NCI-H82 treated with DMSO at 0.1 percent for 48 hours (cell line): ENCODE results near the gene ICE2.

Experiments
- DNase-seq: peaks from one replicate; lab custom pipeline; 2025; ENCODE audit not compliant: unreplicated experiment; lab: John Stamatoyannopoulos, UW

The ICE2 gene

DNA sequence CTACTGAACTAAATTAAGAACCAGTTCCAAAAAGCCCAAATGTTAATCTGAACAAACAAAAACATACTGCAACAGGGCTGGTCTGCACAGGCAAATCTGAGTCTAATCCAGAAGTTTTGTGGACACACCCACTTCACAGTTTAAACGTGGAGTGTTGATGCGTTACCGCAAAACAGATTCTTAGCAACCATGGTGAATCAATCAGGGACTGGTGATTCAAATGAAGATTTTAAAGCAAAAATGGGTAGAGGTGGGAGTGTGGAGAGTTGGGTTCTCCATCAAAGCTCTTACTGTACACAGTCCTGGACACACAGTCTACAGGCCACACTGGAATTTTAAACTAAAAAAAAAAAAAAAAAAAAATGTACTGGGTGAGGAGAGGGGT lies 86.3 kb downstream of the ICE2 start:
- DNase-seq: no peak

DNA sequence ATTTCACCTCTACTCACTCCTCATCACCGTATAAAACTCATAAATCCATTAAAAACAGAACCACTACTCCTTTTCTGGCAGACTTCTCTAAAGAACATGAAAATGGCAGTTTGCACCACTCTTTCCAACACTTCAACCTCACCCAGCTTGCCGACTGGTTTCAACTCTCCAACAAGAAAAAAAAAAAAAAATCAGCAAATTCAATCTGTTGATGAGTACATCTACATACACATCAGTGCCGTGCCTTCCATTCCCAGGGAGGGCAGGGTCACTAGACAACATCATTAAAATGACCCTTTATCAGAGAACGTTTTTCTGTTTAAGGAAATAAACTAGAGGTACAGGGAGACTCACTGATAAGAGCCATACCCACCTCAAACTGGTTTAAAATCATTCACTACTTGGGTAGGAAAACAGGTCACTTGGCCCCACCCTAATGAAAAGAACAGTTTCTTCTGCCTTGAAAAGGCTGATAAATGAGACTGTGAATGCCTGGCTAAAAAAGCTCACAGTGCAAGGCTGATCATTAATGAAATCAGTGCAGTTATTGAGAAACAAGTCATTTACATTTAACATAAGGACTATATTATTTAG lies 87.1 kb downstream of the ICE2 start:
- no peak for DNase-seq

DNA sequence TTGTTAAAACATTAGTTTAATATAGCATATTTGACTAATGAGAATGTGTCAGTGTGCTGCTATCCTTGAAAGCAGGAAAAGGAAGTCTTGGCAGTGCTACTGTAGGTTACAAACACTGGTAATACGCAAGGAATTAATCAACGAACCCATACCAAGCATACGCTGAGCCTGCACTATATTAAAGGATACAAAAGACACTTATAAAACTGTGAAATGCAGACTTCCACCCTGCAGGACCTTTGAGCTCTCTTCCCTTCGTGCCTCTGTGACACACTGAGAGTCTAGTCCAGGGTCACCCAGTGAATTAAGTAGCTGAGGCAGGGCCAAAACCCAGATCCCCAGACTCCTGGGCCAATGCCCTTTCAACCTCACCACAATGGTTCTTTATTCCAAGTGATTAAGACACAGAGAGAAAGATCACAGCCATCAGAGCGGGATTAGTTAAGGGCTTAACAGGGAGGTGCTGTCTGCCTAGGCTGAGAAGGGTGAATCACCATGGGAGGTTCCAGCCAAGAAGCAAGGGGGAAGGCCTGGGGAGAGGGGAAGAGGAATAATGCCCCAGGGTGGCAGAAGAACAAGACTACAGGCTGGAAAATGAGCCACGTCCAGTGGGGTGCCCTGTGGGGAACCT lies 88.0 kb downstream of the ICE2 start:
- DNase-seq: peak; percentile 92

DNA sequence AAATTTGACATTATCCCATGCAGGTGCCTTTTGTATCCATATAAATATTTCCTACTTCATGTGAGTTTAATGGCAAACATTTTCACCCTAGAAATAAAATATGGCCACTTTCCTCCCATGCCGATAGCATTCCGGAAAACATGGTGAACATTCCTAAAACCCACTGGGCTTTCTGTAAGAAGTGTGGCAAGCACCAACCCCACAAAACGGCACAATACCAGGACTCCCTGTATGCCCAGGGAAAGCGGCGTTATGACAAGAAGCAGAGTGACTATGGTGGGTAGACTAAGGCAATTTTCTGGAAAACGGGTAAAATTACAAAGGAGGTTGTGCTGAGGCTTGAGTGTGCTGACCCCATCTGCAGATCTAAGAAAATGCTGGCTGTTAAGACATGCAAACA lies 88.7 kb downstream of the ICE2 start:
- no peak for DNase-seq

GRCh38 chr15:60389261-60390077 lies 89.5 kb downstream of the ICE2 start:
- no peak for DNase-seq

DNA sequence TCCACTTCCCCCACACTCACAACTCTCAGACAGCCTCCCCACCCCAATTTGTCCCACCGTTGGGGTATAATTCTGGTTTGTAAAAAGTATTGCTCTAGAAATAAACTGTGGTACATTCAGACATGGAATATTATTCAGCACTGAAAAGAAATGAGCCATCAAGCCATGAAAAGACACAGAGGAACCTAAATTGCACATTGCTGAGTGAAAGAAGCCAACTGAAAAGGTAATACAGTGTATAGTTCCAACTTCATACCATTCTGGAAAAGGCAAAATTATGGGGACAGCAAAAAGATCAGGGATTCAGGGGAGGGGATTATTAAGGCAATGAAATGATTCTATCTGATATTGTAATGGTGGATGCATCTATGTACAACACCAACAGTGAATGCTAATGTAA lies 91.6 kb downstream of the ICE2 start:
- no peak for DNase-seq

- DNase-seq: no peak
Observed at GRCh38 chr15:60386615-60387014, 92.3 kb downstream of the ICE2 start.

GRCh38 chr15:60385620-60386552 lies 93.1 kb downstream of the ICE2 start:
- no peak for DNase-seq

DNA sequence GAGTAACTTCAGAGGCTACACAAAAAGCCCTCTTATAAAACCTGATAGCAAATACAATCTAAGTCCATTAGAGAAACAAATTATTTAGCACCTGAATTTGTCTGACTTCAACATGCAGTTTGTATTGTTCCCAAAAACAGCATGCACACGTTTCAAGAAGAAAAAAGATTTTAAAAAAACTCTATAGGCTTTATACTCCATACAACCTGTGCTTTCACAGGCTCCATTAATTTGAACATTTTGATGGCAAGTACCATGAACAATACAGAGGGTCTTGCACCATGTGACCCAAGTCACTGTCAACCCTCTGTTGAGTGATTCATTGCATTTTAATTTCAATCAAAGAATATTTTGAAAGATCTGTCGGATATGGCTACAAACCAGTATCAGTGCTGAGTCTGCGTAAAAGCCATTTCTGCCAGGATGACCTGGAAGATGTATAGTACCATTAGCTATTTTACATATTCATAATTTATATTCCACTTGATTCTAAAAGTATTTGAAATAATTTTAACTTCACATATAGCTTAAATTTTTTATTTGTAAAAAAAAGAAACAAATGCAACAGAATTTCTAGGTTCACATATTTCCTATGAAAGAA lies 94.3 kb downstream of the ICE2 start:
- DNase-seq: no peak

DNA sequence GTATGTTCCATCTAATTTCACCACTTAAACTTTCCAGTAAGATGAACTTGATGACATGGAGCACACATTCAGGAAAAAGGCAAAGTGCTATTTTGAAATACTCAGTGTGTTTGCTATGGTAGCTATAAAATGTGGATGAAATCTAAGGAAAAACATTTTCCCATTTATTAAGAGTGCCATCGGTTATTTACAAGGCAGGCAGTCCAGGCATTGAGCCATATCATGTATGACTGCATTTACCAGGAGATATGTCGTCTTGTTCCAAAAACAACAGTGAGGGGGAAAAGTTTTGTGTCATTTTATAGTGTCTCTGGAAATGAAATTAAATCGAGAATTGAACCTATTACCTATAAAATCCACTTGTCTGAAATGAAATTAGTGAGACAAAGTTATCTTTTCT lies 94.9 kb downstream of the ICE2 start:
- DNase-seq: no peak

DNA sequence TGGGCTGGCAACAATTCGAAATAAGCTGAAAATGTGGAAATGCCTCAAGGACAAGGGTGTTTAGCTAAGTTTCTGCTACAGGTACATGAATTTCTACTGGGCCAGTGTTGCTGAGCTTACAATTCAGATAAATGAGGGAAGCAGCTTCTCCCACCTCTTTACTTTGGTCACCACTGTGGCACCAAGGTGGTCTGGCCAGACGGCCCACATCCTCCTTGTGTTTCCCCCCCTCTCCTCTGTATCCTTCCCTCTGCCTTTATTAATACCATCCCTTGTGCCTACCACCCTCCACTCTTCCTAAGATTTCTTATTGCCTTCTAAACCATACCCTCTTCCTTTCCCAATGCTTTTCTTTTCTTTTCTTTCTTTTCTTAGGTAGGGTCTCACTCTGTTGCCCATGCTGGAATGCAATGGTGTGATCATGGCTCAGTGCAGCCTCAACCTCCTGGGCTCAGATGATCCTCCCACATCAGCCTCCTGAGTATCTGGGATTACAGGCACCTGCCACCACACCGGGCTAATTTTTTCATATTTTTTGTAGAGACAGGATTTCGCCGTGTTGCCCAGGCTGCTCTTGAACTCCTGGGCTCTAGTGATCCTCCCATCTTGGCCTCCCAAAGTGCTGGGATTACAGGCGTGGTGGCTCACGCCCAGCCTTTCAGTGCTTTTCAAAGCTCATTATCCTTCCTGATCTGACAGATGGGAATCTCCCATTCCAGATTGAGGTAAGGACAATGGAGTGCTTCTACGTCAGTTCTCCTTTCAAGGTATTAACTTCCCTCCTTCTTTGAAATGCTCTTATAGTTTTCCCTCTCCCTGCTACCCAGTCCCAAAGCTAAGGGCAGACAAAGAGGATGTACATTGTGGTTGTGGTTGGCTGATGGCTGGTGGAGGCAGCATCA lies 95.9 kb downstream of the ICE2 start:
- DNase-seq: peak; percentile 69

GRCh38 chr15:60381148-60381788 lies 97.7 kb downstream of the ICE2 start:
- no peak for DNase-seq

DNA sequence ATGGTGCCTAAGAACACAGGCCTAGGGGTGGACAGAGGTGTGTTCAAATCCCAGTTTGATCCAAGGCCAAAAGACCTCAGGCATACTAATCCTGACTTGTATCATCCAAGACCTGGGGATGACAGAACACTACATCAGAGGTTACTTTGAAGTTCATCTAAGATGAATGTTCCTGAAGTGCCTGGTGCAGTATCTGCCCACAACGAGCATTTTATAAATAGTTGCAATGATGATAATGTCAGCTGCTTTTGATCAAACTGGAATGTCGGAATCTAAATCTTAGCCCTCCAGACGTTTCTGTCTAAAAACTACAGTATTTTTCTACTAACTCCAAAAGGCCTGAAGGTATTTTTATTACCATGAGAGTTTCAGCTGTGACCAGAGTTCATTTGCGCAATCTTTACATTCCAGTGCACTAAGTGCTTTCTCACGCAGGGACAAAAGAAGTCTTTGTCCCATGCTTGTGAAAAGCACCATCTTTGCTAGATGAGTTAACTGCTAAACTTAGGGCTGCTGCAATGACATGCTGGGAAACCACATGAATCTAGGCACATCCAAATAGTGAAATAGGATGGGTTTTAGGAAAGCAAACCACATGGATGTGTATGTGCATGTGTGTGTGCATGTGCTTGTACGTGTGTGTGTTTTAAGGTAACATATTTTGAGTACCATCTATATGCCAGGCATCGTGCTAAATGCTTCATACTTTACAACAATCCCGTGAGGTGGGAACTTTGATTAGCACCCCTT lies 99.2 kb downstream of the ICE2 start:
- DNase-seq: no peak

- no peak for DNase-seq
Observed at GRCh38 chr15:60379185-60379524, 99.8 kb downstream of the ICE2 start.

DNA sequence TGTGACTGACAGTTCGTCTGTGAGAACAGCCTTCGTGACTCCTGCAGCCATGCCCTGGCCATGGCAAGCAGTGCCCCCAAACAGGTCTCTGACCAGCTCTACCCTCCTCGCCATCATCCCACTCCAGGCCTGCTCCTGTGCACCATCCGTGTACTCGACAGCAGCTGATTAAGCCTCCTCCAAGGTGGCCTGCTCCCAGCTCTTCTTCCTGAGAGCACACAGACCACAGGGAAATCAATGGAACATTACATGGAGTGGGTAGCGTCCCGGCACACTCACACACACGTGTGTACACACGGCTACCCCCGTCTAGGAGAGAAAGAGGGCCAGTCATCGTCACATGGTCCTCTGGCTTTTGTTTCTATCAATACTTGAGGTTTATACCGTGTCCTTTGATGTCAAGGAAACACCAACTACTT lies 102.3 kb downstream of the ICE2 start:
- DNase-seq: no peak

GRCh38 chr15:60375306-60375705 lies 103.6 kb downstream of the ICE2 start:
- DNase-seq: no peak

- no peak for DNase-seq
Observed at GRCh38 chr15:60374628-60375081, 104.3 kb downstream of the ICE2 start.

DNA sequence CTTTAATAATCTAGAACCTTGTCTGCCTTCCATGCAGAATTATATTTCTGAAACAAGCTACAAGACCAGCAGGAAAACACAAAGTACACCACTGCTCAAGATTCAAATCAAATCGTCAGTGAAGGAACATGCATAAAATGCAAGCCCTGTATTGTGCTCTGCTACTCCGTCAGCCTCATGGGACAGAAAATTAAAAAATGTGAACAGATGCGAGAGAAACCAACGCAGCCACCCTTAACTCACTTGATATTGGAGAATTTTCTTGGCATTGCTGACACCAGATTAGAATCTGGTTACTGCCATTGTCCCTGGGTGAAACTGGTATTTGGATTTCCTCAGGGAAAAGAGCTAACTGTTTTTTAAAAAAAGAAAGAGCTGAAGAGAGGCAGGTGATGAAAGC lies 104.7 kb downstream of the ICE2 start:
- DNase-seq: no peak

DNA sequence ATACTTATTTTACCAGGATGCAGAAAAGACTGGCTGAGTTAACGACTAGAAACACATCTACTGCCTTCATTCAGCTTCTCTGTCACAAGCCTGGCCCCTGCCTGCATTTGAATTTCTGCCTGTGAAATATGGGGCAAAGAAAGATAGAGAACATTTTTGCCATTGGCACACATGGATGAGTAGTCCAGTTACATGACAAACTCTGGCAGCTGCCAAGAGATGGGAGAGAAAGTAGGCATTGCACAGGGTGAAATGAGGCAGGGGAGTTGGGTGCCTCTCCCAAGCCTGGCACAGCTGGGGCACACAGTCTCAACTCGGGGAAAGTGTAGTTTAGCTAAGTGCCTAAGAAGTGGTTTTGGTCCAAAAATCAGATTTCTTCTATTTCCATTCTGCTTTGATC lies 105.2 kb downstream of the ICE2 start:
- no peak for DNase-seq
